ENCODE measurements around the gene TTC7B. TPM values are rescaled to one million over a fixed set of nuclear protein-coding genes. Genes with fewer than 3 reads are reported as not detected.

Gene TTC7B
- total and polyA plus RNA-seq, 2 experiments from 2014 or later: 7.9 to 28.6 TPM

GRCh38 chr14:90732718-90733117 is 83.5 kb downstream of the TTC7B start:
- Histone ChIP-seq H3K4me1 (ENCODE audit: insufficient read depth) (no peaks in the 10 kb centered on the region), H3K36me3 (ENCODE audit: insufficient read depth) (no peaks in the 10 kb centered on the region), H3K9me2 (ENCODE audit: insufficient read depth) (no peaks in the 10 kb centered on the region), H3K4me2 (no peak overlapping the region), H4K20me1 (replicated peaks; ENCODE audit: insufficient read depth) (no peaks in the 10 kb centered on the region), H3F3A (replicated peaks; ENCODE audit: low read depth) (no peaks in the 10 kb centered on the region), H3K27ac (ENCODE audit: low read depth) (no peak overlapping the region), H2AFZ (no peak overlapping the region), H3K4me3 (no peak overlapping the region), H3K79me2 (replicated peaks; ENCODE audit: insufficient read depth) (no peaks in the 10 kb centered on the region), H3K27me3 (ENCODE audit: insufficient read depth) (no peaks in the 10 kb centered on the region)
- Mint-ChIP-seq H3K4me1 (peaks cover 3% of the 10 kb centered on the region; the same call in 2 of the 3 replicates), H3K36me3 (ENCODE audit: low read depth) (no peaks in the 10 kb centered on the region), H3K27me3 (ENCODE audit: insufficient read depth, low read depth, poor library complexity) (no peaks in the 10 kb centered on the region), H3K9me3 (no peaks in the 10 kb centered on the region), H3K27ac (no peak overlapping the region), H3K4me3 (no peak overlapping the region)
- ATAC-seq (no peak), DNase-seq (ENCODE audit: low spot score) (no peak)
- TF ChIP-seq JUNB (IDR thresholded peaks at IDR 0.05; ENCODE audit: unreplicated experiment): no peak
- TF ChIP-seq STAT1 (IDR thresholded peaks at IDR 0.05; ENCODE audit: unreplicated experiment): no peak
- TF ChIP-seq ETS1 (IDR thresholded peaks at IDR 0.05): no peak
- no peak for TF ChIP-seq REST (IDR thresholded peaks at IDR 0.05; ENCODE audit: unreplicated experiment)
- TF ChIP-seq ZNF114 (CRISPR knock-in tag; IDR thresholded peaks at IDR 0.05): no peak
- TF ChIP-seq ZNF331 (CRISPR knock-in tag; IDR thresholded peaks at IDR 0.05; ENCODE audit: low read depth): no peak
- TF ChIP-seq CREB1 (CRISPR knock-in tag; IDR thresholded peaks at IDR 0.05; ENCODE audit: low read depth): no peak
- TF ChIP-seq POLR2AphosphoS5 (IDR thresholded peaks at IDR 0.05; ENCODE audit: low read depth): no peak
- no peak for TF ChIP-seq EZH2phosphoT487 (IDR thresholded peaks at IDR 0.05; ENCODE audit: unreplicated experiment)
- no peak for TF ChIP-seq EZH2 (IDR thresholded peaks at IDR 0.05; ENCODE audit: low read depth, unreplicated experiment)
- TF ChIP-seq NANOG (IDR thresholded peaks at IDR 0.05; ENCODE audit: borderline replicate concordance): no peak
- TF ChIP-seq CTCF (conservative IDR thresholded peaks at IDR 0.05; ENCODE audit: low read depth in 2 of 2): no peak
- no peak for TF ChIP-seq ZNF462 (CRISPR knock-in tag; IDR thresholded peaks at IDR 0.05)

Measured in GM23338 (cell line).